ENCODE data around the gene DERL2.

The DERL2 gene

DNA sequence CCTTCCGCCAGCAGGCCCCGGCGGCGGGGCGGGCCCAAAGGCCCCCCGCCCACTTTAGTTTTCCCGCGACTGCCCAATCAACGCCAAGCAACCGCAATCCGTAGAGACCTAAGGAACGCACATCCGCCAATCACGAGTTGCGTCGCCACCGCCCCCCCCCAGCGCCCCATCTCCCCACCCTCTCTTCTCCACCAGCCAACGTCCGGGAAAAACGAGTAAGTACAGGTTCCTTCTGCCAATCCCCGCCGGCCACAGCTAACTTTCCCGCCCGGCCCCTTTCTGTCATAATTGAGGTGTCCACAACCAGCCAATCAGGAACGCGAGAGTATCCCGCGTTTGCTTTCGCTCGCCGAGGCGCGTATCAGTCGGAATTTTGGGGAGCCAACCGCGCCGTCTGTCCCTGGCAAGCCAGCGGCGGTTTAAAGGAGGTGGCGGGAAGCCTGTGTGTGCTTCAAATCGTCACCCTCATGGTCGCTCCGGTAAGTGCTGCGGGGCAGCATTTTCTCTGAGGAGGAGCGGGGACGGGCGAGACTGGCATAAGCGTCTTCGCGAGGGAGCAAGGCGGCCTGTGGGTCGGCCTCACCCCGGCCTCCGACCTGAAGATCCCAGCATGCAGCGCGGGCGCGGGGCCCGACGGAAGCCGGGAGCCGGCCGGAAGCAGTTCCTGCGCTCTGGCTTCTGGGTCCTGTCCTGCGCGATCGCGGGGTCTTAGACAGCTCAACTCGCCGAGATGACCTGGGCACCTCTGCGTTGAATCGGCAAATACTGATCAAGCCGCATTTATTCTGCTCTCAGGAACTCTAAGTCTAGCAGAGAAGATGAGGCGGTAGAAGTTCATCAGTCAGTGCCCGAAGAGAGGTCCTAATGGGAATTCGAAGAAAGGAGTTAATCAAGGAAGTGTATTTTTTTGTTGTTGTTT lies 487 bp upstream of the DERL2 start, which contains the start of gene MIS12:
MIS12 (plus strand) TSS at position 361 of the 919 bp plus-strand sequence. CDS start 2,297 bp downstream, outside the sequence.
- TF ChIP-seq FOXP2 (optimal IDR thresholded peaks at IDR 0.05; ENCODE audit: borderline replicate concordance, extremely low read depth, extremely low read length, insufficient read depth) (no peak), POLR2AphosphoS5 (IDR thresholded peaks at IDR 0.05; ENCODE audit: low read depth, low read length) (peak; percentile 83), SIN3A (IDR thresholded peaks at IDR 0.05; ENCODE audit: borderline replicate concordance, insufficient read depth, low read length) (peak; percentile 9; the same call in 1 of the 2 replicates), TAF1 (IDR thresholded peaks at IDR 0.05; ENCODE audit: borderline replicate concordance, insufficient read depth, low read length) (peak; percentile 72)
- TF ChIP-seq, protein P1, sequence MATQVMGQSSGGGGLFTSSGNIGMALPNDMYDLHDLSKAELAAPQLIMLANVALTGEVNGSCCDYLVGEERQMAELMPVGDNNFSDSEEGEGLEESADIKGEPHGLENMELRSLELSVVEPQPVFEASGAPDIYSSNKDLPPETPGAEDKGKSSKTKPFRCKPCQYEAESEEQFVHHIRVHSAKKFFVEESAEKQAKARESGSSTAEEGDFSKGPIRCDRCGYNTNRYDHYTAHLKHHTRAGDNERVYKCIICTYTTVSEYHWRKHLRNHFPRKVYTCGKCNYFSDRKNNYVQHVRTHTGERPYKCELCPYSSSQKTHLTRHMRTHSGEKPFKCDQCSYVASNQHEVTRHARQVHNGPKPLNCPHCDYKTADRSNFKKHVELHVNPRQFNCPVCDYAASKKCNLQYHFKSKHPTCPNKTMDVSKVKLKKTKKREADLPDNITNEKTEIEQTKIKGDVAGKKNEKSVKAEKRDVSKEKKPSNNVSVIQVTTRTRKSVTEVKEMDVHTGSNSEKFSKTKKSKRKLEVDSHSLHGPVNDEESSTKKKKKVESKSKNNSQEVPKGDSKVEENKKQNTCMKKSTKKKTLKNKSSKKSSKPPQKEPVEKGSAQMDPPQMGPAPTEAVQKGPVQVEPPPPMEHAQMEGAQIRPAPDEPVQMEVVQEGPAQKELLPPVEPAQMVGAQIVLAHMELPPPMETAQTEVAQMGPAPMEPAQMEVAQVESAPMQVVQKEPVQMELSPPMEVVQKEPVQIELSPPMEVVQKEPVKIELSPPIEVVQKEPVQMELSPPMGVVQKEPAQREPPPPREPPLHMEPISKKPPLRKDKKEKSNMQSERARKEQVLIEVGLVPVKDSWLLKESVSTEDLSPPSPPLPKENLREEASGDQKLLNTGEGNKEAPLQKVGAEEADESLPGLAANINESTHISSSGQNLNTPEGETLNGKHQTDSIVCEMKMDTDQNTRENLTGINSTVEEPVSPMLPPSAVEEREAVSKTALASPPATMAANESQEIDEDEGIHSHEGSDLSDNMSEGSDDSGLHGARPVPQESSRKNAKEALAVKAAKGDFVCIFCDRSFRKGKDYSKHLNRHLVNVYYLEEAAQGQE (IDR thresholded peaks at IDR 0.05; ENCODE audit: insufficient read depth in 1 of 2, low read depth in 2 of 2, low read length in 2 of 2): no peak

DNA sequence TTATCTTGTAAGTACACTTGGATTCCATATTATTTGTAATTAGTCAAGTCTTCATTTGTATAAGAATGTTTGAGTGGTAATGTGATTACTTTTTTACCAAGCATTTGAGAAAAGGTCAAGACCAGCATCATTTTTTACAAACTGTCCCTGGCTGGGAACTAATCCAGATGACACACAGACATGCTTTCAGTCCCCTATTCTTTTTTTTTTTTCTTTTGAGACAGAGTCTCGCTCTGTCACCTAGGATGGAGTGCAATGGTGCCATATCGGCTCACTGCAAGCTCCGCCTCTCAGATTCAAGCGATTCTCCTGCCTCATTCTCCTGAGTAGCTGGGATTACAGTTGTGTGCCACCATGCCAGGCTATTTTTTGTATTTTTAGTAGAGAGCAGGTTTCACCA lies 4.5 kb downstream of the DERL2 start:
- no peak for TF ChIP-seq SIN3A (IDR thresholded peaks at IDR 0.05; ENCODE audit: borderline replicate concordance, insufficient read depth, low read length)
- TF ChIP-seq, protein P1 (IDR thresholded peaks at IDR 0.05; ENCODE audit: insufficient read depth in 1 of 2, low read depth in 2 of 2, low read length in 2 of 2): no peak
- no peak for TF ChIP-seq POLR2AphosphoS5 (IDR thresholded peaks at IDR 0.05; ENCODE audit: low read depth, low read length)
- TF ChIP-seq TAF1 (IDR thresholded peaks at IDR 0.05; ENCODE audit: borderline replicate concordance, insufficient read depth, low read length): no peak
- TF ChIP-seq FOXP2 (optimal IDR thresholded peaks at IDR 0.05; ENCODE audit: borderline replicate concordance, extremely low read depth, extremely low read length, insufficient read depth): no peak

DNA sequence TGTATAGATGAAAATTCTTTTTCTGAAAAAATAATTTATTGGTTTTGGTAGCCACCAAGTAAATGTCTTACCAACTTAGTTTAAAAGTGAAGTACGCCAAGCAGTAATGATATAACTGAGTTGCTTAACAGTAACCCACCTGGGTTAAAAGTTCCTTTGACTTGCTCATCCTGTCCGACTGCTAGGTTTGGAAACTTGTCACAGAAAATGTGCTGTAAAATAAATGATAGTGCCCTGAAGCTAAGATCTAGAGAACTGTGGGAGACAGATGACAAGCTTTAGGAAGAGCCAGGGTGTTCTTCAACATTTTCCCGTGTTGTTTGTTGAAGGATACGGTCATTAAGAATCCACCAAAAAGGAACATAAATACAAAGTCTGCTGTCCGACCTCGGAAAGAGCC lies 5.0 kb downstream of the DERL2 start:
- TF ChIP-seq SIN3A (IDR thresholded peaks at IDR 0.05; ENCODE audit: borderline replicate concordance, insufficient read depth, low read length) (no peak), TAF1 (IDR thresholded peaks at IDR 0.05; ENCODE audit: borderline replicate concordance, insufficient read depth, low read length) (no peak)

DNA sequence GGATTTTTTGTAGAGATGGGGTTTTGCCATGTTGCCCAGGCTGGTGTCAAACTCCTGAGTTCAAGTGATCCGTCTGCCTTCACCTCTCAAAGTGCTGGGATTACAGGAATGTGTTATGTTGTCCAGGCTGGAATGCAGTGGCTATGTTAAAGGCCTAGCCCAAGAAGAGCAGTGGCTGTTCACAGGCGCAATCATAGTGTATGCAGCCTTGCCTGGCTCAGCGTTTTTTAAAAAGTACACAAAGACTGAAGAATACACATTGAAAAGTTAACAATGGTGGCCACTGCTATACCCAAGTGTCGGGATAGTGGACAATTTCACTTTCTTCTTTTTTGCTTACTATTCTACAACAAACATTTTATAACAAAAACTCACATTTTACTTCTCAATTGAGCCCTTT lies 7.0 kb downstream of the DERL2 start:
- TF ChIP-seq POLR2AphosphoS5 (IDR thresholded peaks at IDR 0.05; ENCODE audit: low read depth, low read length): no peak
- TF ChIP-seq, protein P1 (IDR thresholded peaks at IDR 0.05; ENCODE audit: insufficient read depth in 1 of 2, low read depth in 2 of 2, low read length in 2 of 2): no peak
- no peak for TF ChIP-seq TAF1 (IDR thresholded peaks at IDR 0.05; ENCODE audit: borderline replicate concordance, insufficient read depth, low read length)
- TF ChIP-seq SIN3A (IDR thresholded peaks at IDR 0.05; ENCODE audit: borderline replicate concordance, insufficient read depth, low read length): no peak
- no peak for TF ChIP-seq FOXP2 (optimal IDR thresholded peaks at IDR 0.05; ENCODE audit: borderline replicate concordance, extremely low read depth, extremely low read length, insufficient read depth)

DNA sequence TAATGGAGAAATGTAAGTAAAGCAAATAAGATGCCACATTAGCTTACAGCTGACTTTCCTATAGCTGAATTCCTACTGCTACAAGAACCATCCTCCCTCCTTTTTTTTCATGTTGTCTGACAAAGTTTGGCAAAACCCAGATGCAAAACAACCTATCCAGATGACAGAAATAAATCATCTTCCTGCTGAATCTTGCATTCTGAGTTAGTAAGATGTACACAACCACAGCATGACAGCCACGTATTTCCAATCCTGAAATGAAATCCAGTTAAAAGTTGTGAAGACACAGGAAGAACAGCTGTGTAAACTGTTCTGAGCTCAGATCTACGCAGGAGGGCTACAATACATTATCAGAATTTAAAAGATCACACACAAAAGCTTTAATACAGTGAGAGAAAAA lies 12.1 kb downstream of the DERL2 start:
- TF ChIP-seq, protein P1 (IDR thresholded peaks at IDR 0.05; ENCODE audit: insufficient read depth in 1 of 2, low read depth in 2 of 2, low read length in 2 of 2): no peak
- TF ChIP-seq POLR2AphosphoS5 (IDR thresholded peaks at IDR 0.05; ENCODE audit: low read depth, low read length) (no peak), TAF1 (IDR thresholded peaks at IDR 0.05; ENCODE audit: borderline replicate concordance, insufficient read depth, low read length) (no peak), FOXP2 (optimal IDR thresholded peaks at IDR 0.05; ENCODE audit: borderline replicate concordance, extremely low read depth, extremely low read length, insufficient read depth) (no peak), SIN3A (IDR thresholded peaks at IDR 0.05; ENCODE audit: borderline replicate concordance, insufficient read depth, low read length) (no peak)
